ENCODE data around the gene TSPEAR.
"Not testable (repeated sequence)": the region's sequence is repeated elsewhere in the genome, so short reads cannot be mapped to it uniquely, and the experiment has no call there.

TSPEAR gene

DNA sequence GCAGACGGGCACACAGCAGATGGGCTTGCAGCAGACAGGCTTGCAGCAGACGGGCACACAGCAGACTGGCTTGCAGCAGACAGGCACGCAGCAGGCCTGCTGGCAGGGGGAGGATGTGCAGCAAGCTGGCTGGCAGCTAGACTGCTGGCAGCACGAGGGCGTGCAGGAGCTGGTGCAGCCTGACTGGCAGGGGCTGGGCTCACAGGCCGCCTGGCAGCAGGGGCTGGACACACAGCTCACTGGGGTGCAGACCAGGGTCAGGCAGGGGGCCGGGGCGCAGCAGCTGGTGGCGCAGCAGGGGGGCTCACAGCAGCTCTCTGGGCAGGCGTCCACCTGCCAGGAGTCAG is 153.1 kb downstream of the TSPEAR start:
- H3K4me3 Mint-ChIP-seq; H3K9me3 Mint-ChIP-seq; DNase-seq; ATAC-seq (replicated peaks); H3K36me3 Mint-ChIP-seq (ENCODE audit: insufficient read depth); H3K4me1 Mint-ChIP-seq (ENCODE audit: low read depth in 2 of 2): not testable (repeated sequence)
- H3K27me3 Mint-ChIP-seq, result peaks cover 0 to 27% of the 10 kb centered on the region in 2 donors
- H3K27ac Mint-ChIP-seq, result peak overlapping the region in 1 of 2 donors; percentile 24

DNA sequence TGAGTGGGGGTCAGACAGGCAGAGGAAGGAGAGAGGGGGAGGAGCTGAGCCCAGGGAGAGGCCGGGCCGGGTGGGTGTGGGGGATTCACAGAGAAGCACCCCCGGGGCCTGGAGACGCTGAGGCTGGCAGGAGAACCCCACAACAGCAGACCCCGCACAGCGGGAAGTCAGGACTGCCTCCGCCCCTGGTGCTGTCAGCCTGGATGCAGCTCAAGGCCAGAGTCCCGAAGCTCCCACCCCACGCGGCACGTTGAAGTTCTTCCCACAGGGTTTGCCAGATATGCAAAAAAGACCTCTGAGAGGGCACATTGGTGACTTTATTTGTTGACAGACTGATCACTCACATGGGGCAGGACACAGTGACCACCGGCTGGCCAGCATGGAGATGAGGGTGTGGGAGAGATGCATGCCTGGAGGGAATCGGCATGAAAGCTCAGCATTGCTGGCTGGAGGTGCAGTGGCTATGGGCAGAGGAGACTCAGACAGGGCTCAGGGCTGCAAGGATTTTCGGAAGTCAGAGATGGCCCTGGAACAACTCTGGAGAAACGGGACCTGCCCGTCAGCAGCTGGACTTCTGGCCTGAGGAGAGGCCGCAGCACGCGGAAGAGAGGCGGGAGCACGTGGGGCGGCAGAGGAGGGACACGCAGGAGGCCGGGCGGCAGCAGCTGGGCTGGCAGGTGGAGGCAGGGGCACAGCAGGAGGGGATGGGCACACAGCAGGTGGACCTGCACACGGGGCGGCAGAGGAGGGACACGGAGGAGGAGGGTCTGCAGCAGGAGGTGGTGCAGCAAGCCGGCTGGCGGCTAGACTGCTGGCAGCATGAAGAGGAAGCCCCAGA is 153.7 kb downstream of the TSPEAR start:
- Mint-ChIP-seq H3K27me3 (peaks cover 0 to 33% of the 10 kb centered on the region in 2 donors), H3K4me3 (no peak overlapping the region), H3K36me3 (ENCODE audit: insufficient read depth) (peaks cover 6% of the 10 kb centered on the region), H3K4me1 (ENCODE audit: low read depth in 2 of 2) (no peaks in the 10 kb centered on the region), H3K27ac (no peak overlapping the region), H3K9me3 (peaks cover 0 to 2% of the 10 kb centered on the region in 2 donors)
- ATAC-seq (replicated peaks), result no peak
- DNase-seq, result no peak

DNA sequence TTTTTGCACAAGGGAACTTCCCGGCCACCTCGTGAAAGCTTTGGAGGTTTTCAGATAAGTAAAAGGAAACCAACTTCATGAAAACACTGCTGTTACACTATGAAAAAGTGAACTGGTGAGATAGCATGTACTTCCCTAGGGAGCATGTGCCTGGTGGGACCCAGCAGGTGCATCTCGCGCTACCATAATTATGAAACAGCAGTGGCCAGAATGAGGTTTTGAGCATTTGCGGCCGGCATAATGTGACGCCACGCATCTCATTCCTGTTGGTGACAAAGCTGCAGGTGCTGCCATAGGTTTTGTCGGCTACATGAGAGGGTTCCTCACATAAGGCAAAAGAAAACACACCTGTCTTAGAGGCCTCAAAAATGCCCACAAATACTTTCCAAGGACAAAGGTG is 154.5 kb downstream of the TSPEAR start:
- DNase-seq, result no peak
- H3K4me3 Mint-ChIP-seq, result no peak overlapping the region
- peaks cover 6% of the 10 kb centered on the region for H3K36me3 Mint-ChIP-seq (ENCODE audit: insufficient read depth)
- ATAC-seq (replicated peaks), result no peak
- H3K4me1 Mint-ChIP-seq (ENCODE audit: low read depth in 2 of 2), result no peaks in the 10 kb centered on the region
- H3K9me3 Mint-ChIP-seq, result peaks cover 0 to 2% of the 10 kb centered on the region in 2 donors
- H3K27ac Mint-ChIP-seq, result no peak overlapping the region
- peaks cover 0 to 33% of the 10 kb centered on the region in 2 donors for H3K27me3 Mint-ChIP-seq

DNA sequence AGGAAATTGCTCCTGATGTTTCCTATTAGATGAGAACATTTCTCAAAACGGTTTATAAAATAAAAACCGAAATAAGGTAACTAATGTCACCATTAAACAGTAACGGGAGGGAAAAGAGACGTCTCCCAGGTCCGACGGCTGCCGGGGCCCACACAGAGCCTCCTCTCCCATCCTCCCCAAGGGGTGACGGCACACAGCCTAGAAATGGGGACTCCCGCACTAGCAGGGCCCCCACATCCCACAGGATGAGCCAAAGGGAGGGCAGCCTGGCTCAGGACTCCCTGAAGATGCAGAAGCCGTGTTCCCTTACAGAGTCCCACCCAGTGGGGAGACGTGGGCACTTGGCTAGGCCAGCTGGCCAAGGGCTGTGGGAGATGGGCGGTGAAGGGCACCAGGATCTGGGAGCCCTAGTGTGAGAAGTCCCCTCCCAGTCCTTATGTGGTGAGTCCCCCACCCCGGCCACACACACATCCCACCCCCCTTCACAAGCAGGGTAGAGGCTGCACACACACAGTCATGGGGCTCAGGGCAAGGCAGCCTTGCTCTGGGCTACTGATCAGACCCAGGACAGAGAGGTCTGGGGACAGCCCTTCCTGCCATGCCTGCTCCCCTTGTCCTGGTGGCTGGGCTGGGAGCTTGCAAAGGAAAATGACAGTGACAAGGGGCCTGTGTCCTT is 156.0 kb downstream of the TSPEAR start:
- H3K27ac Mint-ChIP-seq, result peak overlapping the region in 1 of 2 donors; percentile 9
- no peak overlapping the region for H3K4me3 Mint-ChIP-seq
- H3K4me1 Mint-ChIP-seq (ENCODE audit: low read depth in 2 of 2), result peaks cover 0 to 5% of the 10 kb centered on the region in 2 donors
- peaks cover 6% of the 10 kb centered on the region for H3K36me3 Mint-ChIP-seq (ENCODE audit: insufficient read depth)
- DNase-seq (no peak), ATAC-seq (replicated peaks) (no peak)
- H3K27me3 Mint-ChIP-seq, result peaks cover 0 to 39% of the 10 kb centered on the region in 2 donors
- peaks cover 0 to 2% of the 10 kb centered on the region in 2 donors for H3K9me3 Mint-ChIP-seq

DNA sequence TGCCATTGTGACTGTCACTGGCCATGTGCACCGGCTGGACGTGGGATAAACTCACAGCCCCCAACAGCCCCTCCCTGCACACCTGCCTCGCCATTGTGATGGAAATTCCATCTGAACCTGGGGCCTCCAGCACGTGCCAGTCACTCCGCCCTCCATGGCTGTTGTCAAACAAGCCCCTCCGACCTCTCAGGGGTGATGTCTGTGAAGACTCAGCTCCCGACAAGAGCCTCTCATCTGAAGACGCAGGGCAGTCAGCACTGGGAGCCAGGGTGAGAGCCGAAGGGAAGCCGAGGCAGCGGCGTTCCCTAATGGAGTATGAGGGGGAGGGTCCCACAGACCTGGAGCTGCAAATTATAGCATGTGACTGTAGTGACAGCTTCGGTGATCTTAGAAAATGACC is 158.7 kb downstream of the TSPEAR start:
- Mint-ChIP-seq H3K27me3 (peaks cover 0 to 34% of the 10 kb centered on the region in 2 donors), H3K4me1 (ENCODE audit: low read depth in 2 of 2) (peaks cover 11 to 17% of the 10 kb centered on the region in 2 donors), H3K27ac (no peak overlapping the region), H3K9me3 (peaks cover 0 to under 1% of the 10 kb centered on the region in 2 donors), H3K4me3 (no peak overlapping the region), H3K36me3 (ENCODE audit: insufficient read depth) (peaks cover 1% of the 10 kb centered on the region)
- no peak for DNase-seq
- ATAC-seq (replicated peaks), result no peak

DNA sequence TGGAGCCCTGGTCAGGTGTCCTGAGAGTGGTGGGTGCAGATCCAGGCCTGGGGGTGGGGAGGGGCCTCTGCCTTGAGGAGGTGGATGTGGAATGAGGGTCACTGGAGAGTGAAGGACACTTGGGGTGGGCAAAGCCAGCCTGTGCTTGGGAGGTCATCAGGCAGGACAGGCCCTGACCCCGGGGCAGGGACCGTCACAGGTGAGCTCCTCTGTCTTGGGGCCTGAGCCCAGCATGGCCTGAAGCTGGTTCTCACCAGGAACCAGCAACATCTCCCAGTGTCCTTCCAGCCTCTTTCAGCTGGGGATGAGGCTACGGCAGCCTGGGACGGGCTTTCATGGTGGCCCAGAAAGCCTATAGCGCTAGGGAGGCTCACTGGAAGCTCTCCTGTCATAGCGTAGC is 159.2 kb downstream of the TSPEAR start:
- no peak for ATAC-seq (replicated peaks)
- no peaks in the 10 kb centered on the region for H3K36me3 Mint-ChIP-seq (ENCODE audit: insufficient read depth)
- H3K4me1 Mint-ChIP-seq (ENCODE audit: low read depth in 2 of 2), result peaks cover 16 to 21% of the 10 kb centered on the region in 2 donors
- H3K27me3 Mint-ChIP-seq, result peaks cover 0 to 30% of the 10 kb centered on the region in 2 donors
- no peak overlapping the region for H3K4me3 Mint-ChIP-seq
- peaks cover under 1 to 5% of the 10 kb centered on the region in 2 donors for H3K9me3 Mint-ChIP-seq
- H3K27ac Mint-ChIP-seq, result peak overlapping the region in 1 of 2 donors; percentile 81
- DNase-seq, result no peak

DNA sequence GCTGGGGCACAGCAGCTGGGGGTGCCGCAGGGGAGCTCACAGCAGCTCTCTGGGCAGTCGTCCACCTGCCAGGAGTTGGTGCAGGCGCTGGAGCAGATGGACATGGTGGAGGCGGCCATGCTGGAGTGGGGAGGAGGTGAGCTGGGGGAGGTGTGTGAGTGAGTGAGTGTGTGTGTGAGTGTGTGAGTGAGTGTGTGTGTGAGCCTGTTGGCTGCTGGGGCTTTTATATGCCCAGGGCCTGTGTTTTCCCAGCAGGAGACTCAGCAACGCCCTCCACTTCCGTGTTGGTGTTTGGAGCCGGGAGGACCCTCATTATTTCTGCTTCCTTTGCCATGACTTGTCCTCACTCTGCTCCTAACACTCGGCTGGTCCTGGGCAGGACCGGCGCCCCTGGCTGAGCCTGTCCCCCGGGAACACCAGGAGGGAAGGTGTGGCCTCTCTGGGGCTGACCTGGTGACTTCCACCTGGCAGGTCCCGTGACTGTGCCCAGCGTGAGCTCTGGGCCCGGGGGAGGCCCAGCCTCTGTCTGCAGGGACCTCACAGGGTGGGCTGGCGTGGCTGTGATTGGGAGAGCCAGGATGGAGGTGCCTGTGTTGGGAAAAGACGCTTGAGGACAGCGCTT is 159.9 kb downstream of the TSPEAR start, which contains the start of gene KRTAP10-2:
Gene KRTAP10-2, minus strand, starts transcription at position 166 of the 622 bp plus-strand sequence. Its CDS starts 47 bp downstream, at position 119.
- Mint-ChIP-seq H3K4me3 (no peak within 1 kb of the TSS), H3K36me3 (ENCODE audit: insufficient read depth) (no peaks in the 10 kb centered on the region), H3K27me3 (peaks cover 0 to 30% of the 10 kb centered on the region in 2 donors), H3K9me3 (peaks cover 7 to 9% of the 10 kb centered on the region in 2 donors), H3K4me1 (ENCODE audit: low read depth in 2 of 2) (peaks cover 21 to 25% of the 10 kb centered on the region in 2 donors), H3K27ac (peak within 1 kb of the TSS in 1 of 2 donors; percentile 81)
- DNase-seq (no peak), ATAC-seq (replicated peaks) (no peak)

DNA sequence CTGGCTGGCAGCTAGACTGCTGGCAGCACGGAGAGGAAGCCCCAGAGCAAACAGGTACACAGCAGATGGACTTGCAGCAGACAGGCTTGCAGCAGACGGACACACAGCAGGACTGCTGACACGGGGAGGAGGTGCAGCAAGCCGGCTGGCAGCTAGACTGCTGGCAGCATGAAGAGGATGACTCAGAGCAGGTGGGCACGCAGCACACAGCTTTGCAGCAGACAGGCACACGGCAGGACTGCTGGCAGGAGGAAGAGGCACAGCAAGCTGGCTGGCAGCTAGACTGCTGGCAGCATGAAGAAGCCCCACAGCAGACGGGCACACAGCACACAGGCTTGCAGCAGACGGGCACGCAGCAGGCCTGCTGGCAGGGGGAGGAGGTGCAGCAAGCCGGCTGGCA is 160.6 kb downstream of the TSPEAR start:
- peaks cover 7 to 9% of the 10 kb centered on the region in 2 donors for H3K9me3 Mint-ChIP-seq
- no peak for DNase-seq
- H3K36me3 Mint-ChIP-seq (ENCODE audit: insufficient read depth), result no peaks in the 10 kb centered on the region
- H3K4me3 Mint-ChIP-seq, result no peak overlapping the region
- ATAC-seq (replicated peaks), result no peak
- H3K27me3 Mint-ChIP-seq, result peaks cover 0 to 30% of the 10 kb centered on the region in 2 donors
- no peak overlapping the region for H3K27ac Mint-ChIP-seq
- peaks cover 21 to 25% of the 10 kb centered on the region in 2 donors for H3K4me1 Mint-ChIP-seq (ENCODE audit: low read depth in 2 of 2)

DNA sequence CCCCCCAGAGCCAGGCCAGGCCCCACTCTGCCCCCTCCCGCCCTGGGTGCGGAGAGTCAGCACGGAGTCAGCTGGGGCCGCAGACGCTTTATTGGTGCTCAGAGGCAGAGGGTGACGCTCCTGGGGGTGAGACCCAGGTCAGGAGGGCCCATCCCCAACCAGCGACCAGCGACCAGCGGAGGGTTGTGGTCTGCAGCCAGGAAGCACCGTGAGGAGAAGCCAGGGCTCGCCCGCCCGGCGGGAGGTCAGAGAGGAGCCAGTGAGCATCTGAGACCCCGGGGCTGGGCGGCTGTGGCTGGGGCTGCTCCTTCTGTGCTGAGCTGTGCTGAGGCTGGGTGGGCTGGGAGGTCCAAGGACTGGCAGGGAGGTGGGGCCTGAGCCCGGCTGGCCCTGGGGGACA is 161.1 kb downstream of the TSPEAR start:
- H3K36me3 Mint-ChIP-seq (ENCODE audit: insufficient read depth); H3K4me3 Mint-ChIP-seq; ATAC-seq (replicated peaks); H3K27ac Mint-ChIP-seq; DNase-seq: not testable (repeated sequence)
- Mint-ChIP-seq H3K9me3 (peaks cover 7 to 11% of the 10 kb centered on the region in 2 donors), H3K4me1 (ENCODE audit: low read depth in 2 of 2) (peaks cover 21 to 25% of the 10 kb centered on the region in 2 donors), H3K27me3 (peaks cover 0 to 30% of the 10 kb centered on the region in 2 donors)

DNA sequence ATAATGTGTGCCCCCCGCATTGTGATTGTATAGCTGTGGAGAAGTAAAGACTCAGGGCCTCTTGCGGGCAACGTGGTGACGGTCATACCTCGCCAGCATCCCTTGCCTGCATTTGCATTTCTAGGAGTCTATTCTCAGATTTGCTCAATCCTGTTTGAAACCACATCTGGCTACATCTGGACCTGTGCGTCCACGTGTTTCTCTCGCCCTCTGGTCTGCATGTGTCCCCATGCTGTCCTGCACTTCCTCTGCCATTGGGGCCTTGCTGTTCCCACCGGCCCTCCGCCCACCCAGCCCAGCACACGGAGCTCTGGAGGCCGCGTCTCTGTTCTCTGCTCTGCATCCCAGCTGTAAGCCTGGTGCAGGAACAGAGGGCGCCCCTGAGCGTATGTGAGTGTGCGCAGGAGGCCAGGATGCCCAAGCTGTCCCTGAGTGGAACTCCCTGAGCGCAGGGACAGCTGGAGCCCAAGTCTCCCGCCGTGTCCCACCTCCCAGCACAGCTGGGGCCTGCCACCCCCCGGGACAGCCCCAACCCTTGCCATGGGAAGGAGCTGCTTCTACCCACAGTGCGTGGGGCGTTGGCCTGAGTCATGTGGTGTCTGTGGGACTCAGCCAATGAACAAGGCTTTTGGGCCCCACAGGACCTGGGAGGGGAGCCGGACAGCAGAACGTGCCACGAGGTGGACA is 161.7 kb downstream of the TSPEAR start:
- no peaks in the 10 kb centered on the region for H3K36me3 Mint-ChIP-seq (ENCODE audit: insufficient read depth)
- no peak for ATAC-seq (replicated peaks)
- H3K27ac Mint-ChIP-seq, result no peak overlapping the region
- peaks cover 21 to 25% of the 10 kb centered on the region in 2 donors for H3K4me1 Mint-ChIP-seq (ENCODE audit: low read depth in 2 of 2)
- peaks cover 7 to 11% of the 10 kb centered on the region in 2 donors for H3K9me3 Mint-ChIP-seq
- no peak for DNase-seq
- no peak overlapping the region for H3K4me3 Mint-ChIP-seq
- H3K27me3 Mint-ChIP-seq, result peaks cover 0 to 27% of the 10 kb centered on the region in 2 donors

DNA sequence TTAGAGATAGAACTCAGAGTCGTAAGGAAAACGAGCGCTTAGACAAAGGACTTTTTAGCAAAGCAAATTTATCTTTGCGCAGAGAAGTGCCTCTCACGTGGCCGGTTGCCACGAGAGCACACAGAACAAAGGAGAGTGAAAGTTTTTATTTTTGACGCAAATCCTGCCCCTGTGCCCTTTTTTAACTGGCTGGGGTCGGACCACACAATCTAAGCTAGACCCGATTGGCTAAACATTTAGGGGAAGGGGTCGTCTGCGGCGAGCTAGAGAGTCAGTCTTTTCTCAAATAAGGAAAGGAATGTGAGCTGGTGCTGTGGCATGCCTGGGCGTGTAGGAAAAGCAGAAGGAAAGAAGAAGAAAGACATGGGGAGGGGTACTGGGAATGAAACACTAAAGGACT is 162.4 kb downstream of the TSPEAR start:
- ATAC-seq (replicated peaks), result no peak
- Mint-ChIP-seq H3K9me3 (peaks cover 7 to 11% of the 10 kb centered on the region in 2 donors), H3K27ac (no peak overlapping the region), H3K36me3 (ENCODE audit: insufficient read depth) (no peaks in the 10 kb centered on the region), H3K27me3 (peaks cover 0 to 19% of the 10 kb centered on the region in 2 donors), H3K4me3 (no peak overlapping the region), H3K4me1 (ENCODE audit: low read depth in 2 of 2) (peaks cover 21 to 25% of the 10 kb centered on the region in 2 donors)
- DNase-seq, result no peak

DNA sequence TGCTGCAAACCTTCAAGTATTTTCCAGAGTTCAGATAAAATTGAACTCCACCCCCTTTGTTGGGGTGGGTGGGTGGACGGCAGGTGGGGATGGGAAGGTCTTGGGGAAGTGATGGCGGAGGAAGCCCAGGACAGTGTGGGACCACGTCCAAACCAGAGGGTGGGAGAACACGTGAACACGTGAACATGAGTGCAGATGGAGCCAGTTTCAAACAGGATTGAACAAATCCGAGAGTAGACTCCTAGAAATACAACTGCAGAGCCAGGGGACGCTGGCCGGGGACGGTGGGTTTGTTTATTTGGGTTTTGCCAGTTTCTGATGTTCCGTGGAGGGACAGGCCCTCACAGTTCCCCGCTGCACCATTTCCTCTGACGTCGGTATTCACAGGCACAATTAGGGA is 163.0 kb downstream of the TSPEAR start:
- DNase-seq (no peak), ATAC-seq (replicated peaks) (no peak)
- Mint-ChIP-seq H3K4me3 (peak overlapping the region in 1 of 2 donors; percentile 84), H3K36me3 (ENCODE audit: insufficient read depth) (no peaks in the 10 kb centered on the region), H3K4me1 (ENCODE audit: low read depth in 2 of 2) (peaks cover 21 to 25% of the 10 kb centered on the region in 2 donors), H3K9me3 (peaks cover 7 to 11% of the 10 kb centered on the region in 2 donors), H3K27me3 (peaks cover 0 to 14% of the 10 kb centered on the region in 2 donors), H3K27ac (peak overlapping the region in 1 of 2 donors; percentile 70)

Data from effector memory CD8-positive, alpha-beta T cell (primary cell).